Omental fat pad (tissue), 4 donors: ENCODE measurements around the gene LRRC74A. TPM values are rescaled to one million over a fixed set of nuclear protein-coding genes. Genes with fewer than 3 reads are reported as not detected.

Experiments
- ATAC-seq: fragments of 150-250 bp; one replicate; pipeline ENCODE4 v1.9.1; 2016; ENCODE audit warnings: mild to moderate bottlenecking, moderate library complexity; ENCODE audit not compliant: low FRiP score
- DNase-seq: peaks from one replicate; pipeline ENCODE4 v3.0.0-alpha.2; 2019; ENCODE audit warnings: low spot score
- total RNA-seq, 4 donors: library from RNA; depleted of rRNA; stranded (reverse); fragments of >200 nt; gene quantifications; one replicate each; pipeline ENCODE4 v1.1.0, GENCODE V29; 2016
- TF ChIP-seq, protein P1 (sequence below), 3 donors: fragments of 450-650 bp; IDR thresholded peaks; one replicate each; pipeline ENCODE4 v1.5.1; 2016 to 2017; ENCODE audit warnings: antibody characterized with exemption in 3 of 3, mild to moderate bottlenecking in 3 of 3, moderate library complexity in 2 of 3

The LRRC74A gene
- total RNA-seq, 4 donors from 2014 or later = not detected

- TF ChIP-seq, protein P1, sequence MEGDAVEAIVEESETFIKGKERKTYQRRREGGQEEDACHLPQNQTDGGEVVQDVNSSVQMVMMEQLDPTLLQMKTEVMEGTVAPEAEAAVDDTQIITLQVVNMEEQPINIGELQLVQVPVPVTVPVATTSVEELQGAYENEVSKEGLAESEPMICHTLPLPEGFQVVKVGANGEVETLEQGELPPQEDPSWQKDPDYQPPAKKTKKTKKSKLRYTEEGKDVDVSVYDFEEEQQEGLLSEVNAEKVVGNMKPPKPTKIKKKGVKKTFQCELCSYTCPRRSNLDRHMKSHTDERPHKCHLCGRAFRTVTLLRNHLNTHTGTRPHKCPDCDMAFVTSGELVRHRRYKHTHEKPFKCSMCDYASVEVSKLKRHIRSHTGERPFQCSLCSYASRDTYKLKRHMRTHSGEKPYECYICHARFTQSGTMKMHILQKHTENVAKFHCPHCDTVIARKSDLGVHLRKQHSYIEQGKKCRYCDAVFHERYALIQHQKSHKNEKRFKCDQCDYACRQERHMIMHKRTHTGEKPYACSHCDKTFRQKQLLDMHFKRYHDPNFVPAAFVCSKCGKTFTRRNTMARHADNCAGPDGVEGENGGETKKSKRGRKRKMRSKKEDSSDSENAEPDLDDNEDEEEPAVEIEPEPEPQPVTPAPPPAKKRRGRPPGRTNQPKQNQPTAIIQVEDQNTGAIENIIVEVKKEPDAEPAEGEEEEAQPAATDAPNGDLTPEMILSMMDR (IDR thresholded peaks at IDR 0.05) = no peak
- DNase-seq = no peak
- no peak for ATAC-seq
Measured at GRCh38 chr14:76814726-76815645, 11.2 kb upstream of the LRRC74A start.

GRCh38 chr14:76820700-76821099 is 5.5 kb upstream of the LRRC74A start:
- ATAC-seq (no peak), DNase-seq (no peak)
- TF ChIP-seq, protein P1 (IDR thresholded peaks at IDR 0.05) = no peak

DNA sequence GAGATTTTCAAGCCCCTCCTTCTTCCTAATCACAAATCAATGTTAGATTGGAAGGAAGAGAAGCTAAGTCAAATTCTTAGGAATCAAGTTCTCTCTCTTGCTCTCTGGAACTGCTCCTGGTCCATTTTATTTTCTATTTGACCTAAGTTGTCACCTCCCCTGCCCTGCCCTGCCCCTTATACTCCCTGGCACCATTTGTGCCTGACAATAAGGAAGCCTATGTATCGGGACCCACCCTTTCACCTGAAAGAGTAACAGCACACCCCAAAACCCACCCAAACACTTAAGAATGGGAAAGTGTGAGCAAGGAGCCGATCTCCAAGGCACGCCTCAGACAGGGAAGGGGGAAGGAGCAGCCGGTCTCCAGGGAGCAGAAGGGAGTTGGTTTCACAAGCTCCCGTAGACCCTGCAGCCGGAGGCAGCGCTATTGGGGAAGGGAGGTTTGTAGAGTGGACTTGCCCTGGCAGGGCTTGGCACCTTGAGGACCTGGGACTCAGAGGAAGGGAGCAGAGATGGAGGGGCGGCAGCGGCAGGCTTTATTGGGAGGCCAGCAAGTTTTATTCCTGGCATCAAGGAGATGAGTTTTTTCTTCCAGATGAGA is 1.6 kb downstream of the LRRC74A start:
- TF ChIP-seq, protein P1 (IDR thresholded peaks at IDR 0.05) = no peak

DNA sequence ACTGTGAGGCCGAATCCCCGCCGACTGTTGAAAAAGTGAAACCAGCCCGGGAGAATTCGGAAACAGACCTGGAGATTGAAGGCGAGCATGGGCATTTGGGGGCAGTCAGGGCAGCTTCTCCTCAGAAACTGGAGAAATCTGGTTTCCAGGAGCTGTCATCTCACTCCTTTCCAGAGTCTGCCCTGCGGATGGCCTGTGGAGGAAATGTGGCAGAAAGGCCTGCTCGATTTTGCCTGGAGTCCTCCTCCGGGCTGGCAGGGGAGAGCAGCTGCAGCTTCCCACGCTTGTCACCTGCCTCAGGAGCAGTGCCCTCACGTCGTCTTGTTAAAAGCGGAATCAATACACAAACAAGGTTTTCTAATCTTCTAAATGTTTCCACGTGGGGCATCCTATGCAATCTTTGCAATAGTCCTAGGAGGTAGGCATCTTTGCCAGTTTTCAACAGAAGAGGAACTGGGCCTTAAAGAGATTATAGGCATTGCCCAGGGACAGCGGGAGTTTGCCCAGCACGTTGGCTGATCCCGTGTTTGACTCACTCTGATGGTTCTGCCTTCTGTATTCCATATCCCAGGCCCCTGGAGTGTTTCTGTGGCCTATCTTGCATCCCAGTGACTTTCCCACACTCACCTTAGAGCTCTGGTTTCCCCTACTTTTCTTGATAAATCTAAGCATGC is 2.3 kb downstream of the LRRC74A start:
- TF ChIP-seq, protein P1 (IDR thresholded peaks at IDR 0.05) = no peak
- no peak for DNase-seq
- no peak for ATAC-seq

More for the DNA sequence above, 1.6 kb downstream of the LRRC74A start:
- DNase-seq (no peak), ATAC-seq (no peak)

DNA sequence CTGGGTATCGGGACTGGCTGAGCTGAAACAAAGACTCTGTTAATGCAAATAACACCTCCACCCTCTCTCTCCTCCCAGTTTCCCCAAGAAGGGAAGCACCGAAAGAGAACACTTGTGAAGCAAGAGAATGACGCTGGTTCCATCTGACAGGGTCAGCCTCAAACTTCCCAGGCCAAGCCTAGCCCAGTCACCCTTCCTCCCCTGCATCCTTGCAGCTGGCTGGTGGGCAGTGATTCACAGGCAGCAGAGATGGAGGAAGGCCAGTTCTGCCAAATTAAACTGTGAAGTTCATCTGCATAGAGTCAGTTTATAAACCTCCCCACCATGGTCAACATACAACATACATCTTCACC is 2.8 kb downstream of the LRRC74A start:
- DNase-seq = no peak
- no peak for ATAC-seq
- TF ChIP-seq, protein P1 (IDR thresholded peaks at IDR 0.05) = no peak

DNA sequence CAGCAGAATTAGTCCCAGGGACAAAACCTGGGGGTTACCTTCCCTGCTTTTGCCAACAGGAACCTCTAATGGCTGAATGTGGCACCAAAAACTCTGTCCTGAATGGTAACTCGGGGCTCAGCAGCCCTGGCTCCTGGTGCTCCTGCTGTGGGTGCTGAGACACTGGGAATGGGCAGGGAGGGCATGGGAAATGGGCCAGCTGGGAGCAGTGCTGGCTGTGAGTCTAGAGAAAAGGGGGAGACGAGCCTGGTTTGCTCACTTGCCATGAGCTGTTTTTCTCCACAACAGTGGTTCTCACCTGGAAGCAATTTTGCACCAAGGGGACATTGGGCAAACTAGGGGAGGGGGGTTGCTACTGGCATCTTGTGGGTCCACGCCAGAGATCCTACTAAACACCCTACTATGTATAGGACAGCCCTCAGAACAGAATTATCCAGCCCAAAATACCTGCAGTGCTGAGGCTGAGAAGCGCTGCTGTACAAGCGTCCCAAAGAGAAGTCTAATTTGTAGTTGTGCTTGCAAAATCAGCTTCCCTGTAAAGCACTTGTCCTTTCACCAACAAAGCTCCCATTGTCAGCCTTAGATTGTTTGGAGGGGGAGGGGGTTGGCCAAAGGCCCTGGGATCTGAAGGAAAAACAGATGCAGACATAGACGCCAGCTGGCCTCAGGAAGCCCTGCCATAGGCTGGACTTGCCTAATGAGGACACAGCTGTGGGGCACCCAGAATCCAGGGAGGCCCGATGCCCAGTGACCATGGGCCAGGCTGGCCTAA is 3.6 kb downstream of the LRRC74A start:
- ATAC-seq (no peak), DNase-seq (no peak)
- TF ChIP-seq, protein P1 (IDR thresholded peaks at IDR 0.05) = no peak
